Measurements from ENCODE around the gene PRMT9. TPM values are rescaled to one million over a fixed set of nuclear protein-coding genes. Genes with fewer than 3 reads are reported as not detected.

Gene PRMT9
- total and polyA plus RNA-seq, 4 donors = 4.1 to 23.9 (median 6.7) TPM

GRCh38 chr4:147724468-147725201, 40.7 kb upstream of the PRMT9 start:
- no peaks in the 10 kb centered on the region for H3K27me3 ChIP-seq (ENCODE audit: control insufficient read depth in 3 of 3, insufficient read depth in 3 of 3, low read length in 2 of 3)
- no peak overlapping the region for H3K9ac ChIP-seq (ENCODE audit: insufficient read depth in 1 of 2, low read length in 2 of 2)
- DNase-seq = no peak
- TF ChIP-seq CTCF (IDR thresholded peaks at IDR 0.05; ENCODE audit: control extremely low read depth, extremely low read depth) = no peak
- 77 to 87% methylated on average over 13 of the region's 13 CpGs for WGBS, 2 donors
- H3K36me3 ChIP-seq (ENCODE audit: control insufficient read depth in 4 of 4, insufficient read depth in 4 of 4, low read length in 4 of 4) = no peaks in the 10 kb centered on the region
- H3K9me3 ChIP-seq (ENCODE audit: control insufficient read depth in 4 of 4, insufficient read depth in 3 of 4, low read length in 3 of 4) = no peaks in the 10 kb centered on the region
- H3K4me3 ChIP-seq = no peak overlapping the region
- peaks cover 0 to 4% (median 0%) of the 10 kb centered on the region in 5 donors for H3K4me1 ChIP-seq (ENCODE audit: control insufficient read depth in 5 of 5, insufficient read depth in 5 of 5, low read length in 5 of 5)
- H3K27ac ChIP-seq (ENCODE audit: low read depth in 1 of 2, low read length in 1 of 2) = no peak overlapping the region
- ATAC-seq (ENCODE audit: insufficient read depth, low FRiP score) = no peak

GRCh38 chr4:147723326-147723725, 39.4 kb upstream of the PRMT9 start:
- DNase-seq = no peak
- H3K27me3 ChIP-seq (ENCODE audit: control insufficient read depth in 3 of 3, insufficient read depth in 3 of 3, low read length in 2 of 3) = no peaks in the 10 kb centered on the region
- H3K4me3 ChIP-seq = no peak overlapping the region
- ATAC-seq (ENCODE audit: insufficient read depth, low FRiP score) = no peak
- H3K27ac ChIP-seq (ENCODE audit: low read depth in 1 of 2, low read length in 1 of 2) = no peak overlapping the region
- no peaks in the 10 kb centered on the region for H3K9me3 ChIP-seq (ENCODE audit: control insufficient read depth in 4 of 4, insufficient read depth in 3 of 4, low read length in 3 of 4)
- no peaks in the 10 kb centered on the region for H3K36me3 ChIP-seq (ENCODE audit: control insufficient read depth in 4 of 4, insufficient read depth in 4 of 4, low read length in 4 of 4)
- 65 to 73% methylated on average over 5 of the region's 5 CpGs for WGBS, 2 donors
- peaks cover 0 to 4% (median 0%) of the 10 kb centered on the region in 5 donors for H3K4me1 ChIP-seq (ENCODE audit: control insufficient read depth in 5 of 5, insufficient read depth in 5 of 5, low read length in 5 of 5)
- TF ChIP-seq CTCF (IDR thresholded peaks at IDR 0.05; ENCODE audit: control extremely low read depth, extremely low read depth) = no peak
- no peak overlapping the region for H3K9ac ChIP-seq (ENCODE audit: insufficient read depth in 1 of 2, low read length in 2 of 2)

- no peaks in the 10 kb centered on the region for H3K36me3 ChIP-seq (ENCODE audit: control insufficient read depth in 4 of 4, insufficient read depth in 4 of 4, low read length in 4 of 4)
- WGBS, 2 donors = 60 to 74% methylated on average over 1 of the region's 1 CpG
- no peaks in the 10 kb centered on the region for H3K9me3 ChIP-seq (ENCODE audit: control insufficient read depth in 4 of 4, insufficient read depth in 3 of 4, low read length in 3 of 4)
- DNase-seq (no peak), ATAC-seq (ENCODE audit: insufficient read depth, low FRiP score) (no peak)
- H3K27me3 ChIP-seq (ENCODE audit: control insufficient read depth in 3 of 3, insufficient read depth in 3 of 3, low read length in 2 of 3) = no peaks in the 10 kb centered on the region
- no peaks in the 10 kb centered on the region for H3K4me1 ChIP-seq (ENCODE audit: control insufficient read depth in 5 of 5, insufficient read depth in 5 of 5, low read length in 5 of 5)
- H3K27ac ChIP-seq (ENCODE audit: low read depth in 1 of 2, low read length in 1 of 2) = no peak overlapping the region
- TF ChIP-seq CTCF (IDR thresholded peaks at IDR 0.05; ENCODE audit: control extremely low read depth, extremely low read depth) = no peak
- no peak overlapping the region for H3K4me3 ChIP-seq
- no peak overlapping the region for H3K9ac ChIP-seq (ENCODE audit: insufficient read depth in 1 of 2, low read length in 2 of 2)
Observed at GRCh38 chr4:147717878-147718277, 33.9 kb upstream of the PRMT9 start.
